NCI-H2196 treated with DMSO at 0.1 percent for 48 hours (cell line): ENCODE results near the gene CCDC102A.
"Not testable (repeated sequence)": the region's sequence is repeated elsewhere in the genome, so short reads cannot be mapped to it uniquely, and the experiment has no call there.

Experiments used
- DNase-seq: peaks from one replicate; lab custom pipeline; 2025; ENCODE audit not compliant: unreplicated experiment; lab: John Stamatoyannopoulos, UW

The CCDC102A gene

DNA sequence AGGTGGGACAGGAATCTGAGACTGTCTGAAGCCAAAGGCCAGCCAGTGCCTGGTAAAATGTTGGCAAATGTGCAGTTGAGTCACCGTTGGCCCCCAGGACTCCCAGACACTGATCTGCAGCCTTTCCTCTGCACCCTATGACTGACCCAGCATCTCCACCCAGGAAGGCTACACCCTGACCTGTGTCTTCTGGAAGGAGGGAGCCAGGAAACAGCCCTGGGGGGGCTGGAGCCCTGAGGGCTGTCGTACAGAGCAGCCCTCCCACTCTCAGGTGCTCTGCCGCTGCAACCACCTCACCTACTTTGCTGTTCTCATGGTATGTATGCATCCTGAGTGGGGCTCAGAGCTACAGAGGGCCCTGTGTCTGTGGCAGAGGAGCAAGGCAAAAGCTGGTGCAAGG lies 30.1 kb upstream of the CCDC102A start:
- no peak for DNase-seq

DNA sequence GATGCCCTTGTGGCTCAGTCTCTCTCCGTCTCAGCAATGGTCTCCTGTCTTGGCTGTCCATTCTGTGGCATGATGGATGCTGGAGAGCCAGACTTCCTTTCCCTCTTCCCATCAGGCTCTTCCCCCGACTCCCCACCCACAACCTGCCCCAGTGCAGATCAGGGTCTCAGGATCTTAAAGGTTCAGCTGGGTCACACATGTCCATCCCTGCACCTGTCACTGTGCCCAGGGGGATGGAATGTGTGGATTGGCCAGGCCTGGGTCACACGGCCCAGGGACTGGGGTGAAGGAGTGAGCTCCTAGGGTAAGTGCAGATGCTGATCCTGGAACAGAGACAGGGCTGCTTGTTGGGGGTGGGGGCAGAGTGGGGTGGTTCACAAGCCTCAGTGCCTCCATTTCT lies 29.1 kb upstream of the CCDC102A start:
- DNase-seq, result no peak

DNA sequence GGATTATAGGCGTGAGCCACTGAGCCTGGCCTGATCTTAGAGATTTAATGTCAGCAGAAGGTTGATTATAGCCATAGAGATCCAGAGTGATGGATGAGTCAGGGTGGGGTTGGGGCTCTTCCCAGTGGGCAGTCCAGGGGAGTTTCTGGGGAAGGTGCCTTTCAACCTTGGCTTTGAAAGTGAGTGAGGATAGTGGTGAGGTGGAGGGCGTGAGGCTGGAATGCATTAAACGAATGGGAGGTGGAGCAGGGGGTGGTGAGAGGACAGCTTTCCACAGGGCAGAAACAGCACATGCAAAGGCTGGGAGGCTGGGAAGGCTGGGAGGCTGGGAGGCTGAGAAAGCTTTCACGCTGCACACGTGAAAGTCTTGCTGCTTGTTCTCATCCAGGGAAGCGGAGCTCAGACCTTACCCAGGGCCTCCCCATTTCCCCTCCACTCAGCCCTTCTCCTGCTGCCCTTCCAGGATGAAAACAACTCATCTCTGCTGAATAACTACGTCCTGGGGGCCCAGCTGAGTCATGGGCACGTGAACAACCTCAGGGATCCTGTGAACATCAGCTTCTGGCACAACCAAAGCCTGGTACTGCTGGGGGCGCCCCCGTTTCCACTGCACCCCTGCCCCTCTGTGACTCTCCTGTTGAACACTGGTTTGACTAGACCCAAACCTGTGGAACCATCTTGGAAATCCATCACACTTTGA lies 28.4 kb upstream of the CCDC102A start:
- no peak for DNase-seq

DNA sequence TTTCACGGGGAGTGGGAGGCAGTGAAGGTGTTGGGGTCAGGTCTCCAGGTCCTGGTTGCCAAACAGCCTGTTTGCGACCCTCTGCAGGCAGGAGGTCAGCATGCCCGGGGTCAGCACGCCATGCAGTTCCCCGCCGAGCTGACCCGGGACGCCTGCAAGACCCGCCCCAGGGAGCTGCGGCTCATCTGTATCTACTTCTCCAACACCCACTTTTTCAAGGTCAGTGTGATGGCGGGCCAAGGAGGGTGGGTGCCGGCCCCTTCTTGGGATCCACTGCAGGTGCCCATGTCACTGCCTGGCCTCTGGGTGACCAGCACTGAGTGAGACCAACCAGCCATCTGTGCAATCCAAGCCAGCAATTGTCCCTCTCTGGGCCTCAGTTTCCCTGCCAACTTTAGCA lies 27.4 kb upstream of the CCDC102A start:
- DNase-seq, result no peak

DNA sequence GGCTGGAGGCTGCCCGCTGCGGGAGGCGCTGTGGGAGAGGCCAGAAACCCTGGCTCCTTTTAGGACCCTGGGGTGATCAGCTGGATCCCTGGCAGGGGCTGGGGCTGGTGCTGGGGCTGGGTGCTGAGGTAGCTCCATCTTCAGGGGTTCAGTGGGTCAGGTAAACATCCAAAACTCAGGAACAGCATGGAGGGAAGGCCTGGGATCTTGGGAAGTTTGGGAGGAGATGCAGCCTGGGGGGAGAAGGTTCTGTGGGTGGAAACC lies 27.0 kb upstream of the CCDC102A start:
- DNase-seq, result no peak

DNA sequence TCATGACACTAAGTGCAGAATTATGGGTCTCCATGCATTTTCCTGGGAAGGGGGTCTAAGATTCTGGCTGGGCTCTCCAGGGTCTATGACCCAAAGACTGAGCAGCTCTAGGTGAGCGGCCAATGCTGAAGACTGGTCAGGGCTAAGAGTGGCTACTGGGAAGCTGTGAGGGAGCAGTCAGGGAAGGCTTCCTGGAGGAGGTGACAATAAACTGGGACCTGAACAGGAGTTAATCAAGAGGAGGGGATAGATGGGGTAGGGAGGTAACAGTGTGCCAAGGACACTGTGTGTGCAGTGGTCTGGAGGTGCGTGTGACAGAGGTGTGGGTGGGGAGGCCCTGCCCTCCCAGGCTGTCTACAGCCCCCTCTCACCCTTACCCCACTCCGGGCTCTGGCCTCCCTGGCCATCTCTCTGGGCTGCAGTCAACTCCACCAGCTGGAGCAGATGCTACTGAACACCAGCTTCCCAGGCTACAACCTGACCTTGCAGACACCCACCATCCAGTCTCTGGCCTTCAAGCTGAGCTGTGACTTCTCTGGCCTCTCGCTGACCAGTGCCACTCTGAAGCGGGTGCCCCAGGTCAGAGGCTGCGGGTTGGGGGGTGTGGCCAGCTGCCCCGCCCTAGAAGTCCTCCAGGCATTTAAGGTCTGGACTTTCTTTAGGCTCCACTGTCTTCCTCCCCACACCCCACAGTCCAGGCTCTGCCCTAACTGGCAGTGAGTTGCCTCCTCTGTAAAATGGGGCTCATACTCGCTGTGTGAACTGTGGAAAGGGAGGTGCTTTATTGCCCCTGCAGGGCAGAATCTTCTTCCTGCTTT lies 26.5 kb upstream of the CCDC102A start:
- DNase-seq, result no peak

DNA sequence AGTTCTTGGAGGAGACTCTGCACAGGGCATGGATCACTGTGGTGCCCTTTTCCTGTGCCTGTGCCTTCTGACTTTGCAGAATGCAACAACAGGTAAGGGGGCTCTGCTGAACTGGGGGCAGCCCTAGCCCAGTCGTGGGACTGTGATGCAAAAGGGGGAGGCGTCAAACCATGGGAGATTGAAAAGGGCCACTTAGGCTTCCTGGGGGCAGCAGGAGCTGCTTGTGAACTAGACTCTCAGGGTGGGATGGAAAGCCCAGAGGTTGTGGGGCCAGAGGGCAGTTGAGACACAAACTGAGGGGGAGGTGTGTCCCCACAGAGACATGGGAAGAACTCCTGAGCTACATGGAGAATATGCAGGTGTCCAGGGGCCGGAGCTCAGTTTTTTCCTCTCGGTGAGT lies 25.7 kb upstream of the CCDC102A start:
- DNase-seq, result no peak

DNA sequence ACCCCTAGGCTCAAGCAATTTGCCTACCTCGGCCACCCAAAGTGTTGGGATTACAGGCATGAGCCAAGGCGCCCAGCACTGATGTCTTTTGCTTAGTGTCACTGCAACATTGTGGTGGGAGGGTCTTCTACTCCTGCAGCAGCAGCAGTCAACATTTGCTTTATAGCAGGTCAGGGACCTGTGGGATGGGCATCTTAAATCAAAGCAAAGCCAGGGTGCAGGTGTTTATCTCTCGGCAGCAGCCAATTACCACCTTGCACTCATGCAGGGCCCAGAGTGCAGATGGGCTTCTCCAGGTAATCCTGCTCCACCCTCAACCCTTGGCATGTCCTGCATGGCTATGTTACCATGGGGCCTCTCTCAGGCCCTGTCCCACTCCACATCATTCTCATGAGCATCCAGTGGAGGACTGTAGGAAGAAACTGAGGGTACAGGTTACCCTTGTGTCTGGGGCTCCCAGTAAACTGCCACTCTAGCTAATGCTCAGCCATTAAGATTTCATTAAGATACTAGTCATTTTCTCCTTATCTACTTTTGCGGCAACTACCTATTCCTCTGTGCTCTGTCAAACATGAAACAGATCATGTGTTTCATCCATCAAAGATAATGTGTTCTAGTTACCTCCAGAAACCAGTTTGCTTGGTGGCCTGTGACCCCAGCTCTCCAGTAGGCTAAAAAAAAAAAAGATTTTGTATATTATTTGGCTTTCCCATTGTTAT lies 22.9 kb upstream of the CCDC102A start:
- DNase-seq, result no peak

DNA sequence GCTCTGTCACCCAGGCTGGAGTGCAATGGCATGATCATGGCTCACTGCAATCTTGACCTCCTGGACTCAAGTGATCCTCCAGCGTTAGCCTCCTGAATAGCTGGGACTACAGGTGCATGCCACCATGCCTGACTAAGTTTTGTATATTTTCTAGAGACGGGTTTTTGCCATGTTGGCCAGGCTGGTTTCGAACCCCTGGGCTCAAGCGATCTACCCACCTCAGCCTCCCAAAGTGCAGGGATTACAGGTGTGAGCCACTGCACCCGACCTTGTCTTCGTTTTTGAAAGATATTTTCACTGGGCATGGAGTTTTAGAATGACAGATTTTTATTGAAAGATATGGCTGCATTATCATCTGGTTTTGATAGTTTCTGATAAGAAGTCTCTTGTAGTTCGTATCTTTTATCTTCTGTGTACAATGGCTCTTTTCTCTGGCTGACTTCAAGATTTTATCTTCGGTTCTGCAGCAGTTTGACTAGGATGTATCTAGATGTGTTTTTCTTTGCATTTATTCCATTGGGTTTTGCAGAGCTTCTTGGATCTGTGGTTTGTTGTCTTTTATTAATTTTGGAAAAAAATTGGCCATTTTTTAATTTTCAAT lies 20.7 kb upstream of the CCDC102A start:
- DNase-seq, result no peak

DNA sequence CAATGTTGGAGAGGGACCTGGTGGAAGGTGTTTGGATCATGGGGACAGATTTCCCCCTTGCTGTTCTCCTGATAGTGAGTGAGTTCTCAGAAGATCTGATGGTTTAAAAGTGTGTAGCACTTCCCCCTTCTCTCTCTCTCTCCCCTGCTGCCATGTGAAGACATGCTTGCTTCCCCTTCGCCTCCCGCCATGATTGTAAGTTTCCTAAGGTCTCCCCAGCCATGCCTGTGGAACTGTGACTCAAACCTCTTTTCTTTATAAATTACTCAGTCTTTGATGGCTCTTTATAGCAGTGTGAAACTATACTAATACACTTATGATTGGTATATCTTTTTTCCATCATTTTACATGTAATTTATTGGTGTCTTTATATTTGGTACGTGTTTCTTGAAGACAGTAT lies 19.5 kb upstream of the CCDC102A start:
- DNase-seq, result no peak

DNA sequence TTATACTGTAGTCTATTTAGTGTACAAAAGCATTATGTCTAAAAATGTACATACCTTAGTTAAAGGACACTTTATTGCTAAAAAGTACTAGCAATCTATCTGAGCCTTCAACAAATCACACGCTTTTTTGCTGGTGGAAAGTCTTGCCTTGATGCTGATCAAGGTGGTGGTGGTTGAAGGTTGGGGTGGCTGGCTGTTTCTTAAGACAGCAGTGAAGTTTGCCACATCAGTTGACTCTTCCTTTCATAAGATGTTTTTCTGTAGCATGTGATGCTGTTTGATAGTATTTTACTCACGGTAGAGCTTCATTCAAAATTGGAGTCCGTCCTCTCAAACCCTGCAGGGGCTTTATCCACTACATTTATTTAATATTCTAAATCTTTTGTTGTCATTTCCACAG lies 14.7 kb upstream of the CCDC102A start:
- no peak for DNase-seq

DNA sequence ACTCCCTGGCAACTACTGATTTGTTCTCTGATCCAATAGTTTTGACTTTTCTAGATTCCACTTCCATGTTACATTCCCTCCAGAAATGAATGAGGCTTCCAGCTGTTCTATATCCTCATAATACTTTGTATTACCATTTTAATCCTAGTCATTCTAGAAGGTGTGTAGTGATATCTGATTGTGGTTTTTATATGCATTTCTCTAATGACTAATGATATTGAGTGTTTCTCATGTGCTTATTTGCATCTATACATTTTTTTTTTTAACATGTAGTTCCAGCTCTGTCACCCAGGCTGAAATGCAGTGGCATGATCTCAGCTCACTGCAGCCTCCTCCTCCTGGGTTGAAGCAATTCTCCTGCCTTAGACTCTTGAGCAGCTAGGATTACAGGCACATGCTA lies 13.4 kb upstream of the CCDC102A start:
- DNase-seq, result no peak

DNA sequence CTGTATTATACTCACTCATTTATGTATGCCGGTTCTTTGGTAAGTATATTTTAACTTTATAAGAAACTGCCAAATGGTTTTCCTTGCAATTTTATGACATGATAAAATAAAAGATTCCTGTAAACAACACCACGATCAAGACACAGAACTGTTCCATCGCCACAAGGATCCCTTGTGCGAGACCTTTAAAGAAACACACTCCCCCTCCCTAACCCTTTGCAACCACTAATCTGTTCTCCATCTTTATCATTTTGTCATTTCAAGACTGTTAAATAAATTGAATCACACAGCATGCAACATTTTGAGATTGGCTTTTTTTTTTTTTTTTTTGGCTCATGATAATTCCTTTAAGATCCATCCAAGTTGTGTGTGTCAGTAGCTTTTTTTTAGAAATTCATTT lies 12.0 kb upstream of the CCDC102A start:
- no peak for DNase-seq

DNA sequence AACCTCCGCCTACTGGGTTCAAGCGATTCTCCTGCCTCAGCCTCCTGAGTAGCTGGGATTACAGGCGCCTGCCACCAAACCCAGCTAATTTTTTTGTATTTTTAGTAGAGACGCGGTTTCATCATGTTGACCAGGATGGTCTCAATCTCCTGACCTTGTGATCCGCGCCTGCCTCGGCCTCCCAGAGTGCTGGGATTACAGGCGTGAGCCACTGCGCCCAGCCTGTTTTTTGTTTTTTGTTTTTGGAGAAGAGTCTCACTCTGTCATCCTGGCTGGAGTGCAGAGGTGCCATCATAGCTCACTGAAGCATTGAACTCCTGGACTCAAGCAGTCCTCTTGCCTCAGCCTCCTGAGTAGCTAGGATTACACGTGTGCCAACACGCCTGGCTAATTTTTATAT lies 11.2 kb upstream of the CCDC102A start:
- DNase-seq, result not testable (repeated sequence)

DNA sequence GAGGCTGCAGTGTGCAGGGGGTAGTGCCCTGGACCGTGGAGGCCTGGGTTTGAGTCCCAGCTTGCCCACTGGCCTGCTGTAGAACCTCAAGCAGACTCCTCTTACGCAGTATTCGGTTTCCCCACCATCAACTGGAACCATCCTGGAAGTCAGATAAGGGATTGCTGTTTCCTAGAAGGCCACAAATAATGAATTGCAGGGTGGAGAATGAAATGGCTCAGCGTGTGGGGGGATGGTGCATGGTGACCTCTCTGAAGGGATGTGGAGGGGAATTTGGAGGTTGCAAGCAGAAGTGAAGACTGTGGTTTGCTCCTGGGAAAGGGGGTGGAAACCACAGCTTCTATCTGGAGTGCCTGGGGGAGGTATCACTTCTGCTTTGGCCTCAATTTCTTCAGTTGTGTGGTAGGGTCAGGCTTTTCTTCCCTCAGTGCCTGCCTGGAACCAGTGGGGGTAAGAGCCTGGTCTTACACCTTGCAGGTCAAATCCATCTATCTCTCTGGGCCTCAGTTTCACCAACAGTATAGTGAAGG lies 7.8 kb upstream of the CCDC102A start:
- DNase-seq, result no peak

DNA sequence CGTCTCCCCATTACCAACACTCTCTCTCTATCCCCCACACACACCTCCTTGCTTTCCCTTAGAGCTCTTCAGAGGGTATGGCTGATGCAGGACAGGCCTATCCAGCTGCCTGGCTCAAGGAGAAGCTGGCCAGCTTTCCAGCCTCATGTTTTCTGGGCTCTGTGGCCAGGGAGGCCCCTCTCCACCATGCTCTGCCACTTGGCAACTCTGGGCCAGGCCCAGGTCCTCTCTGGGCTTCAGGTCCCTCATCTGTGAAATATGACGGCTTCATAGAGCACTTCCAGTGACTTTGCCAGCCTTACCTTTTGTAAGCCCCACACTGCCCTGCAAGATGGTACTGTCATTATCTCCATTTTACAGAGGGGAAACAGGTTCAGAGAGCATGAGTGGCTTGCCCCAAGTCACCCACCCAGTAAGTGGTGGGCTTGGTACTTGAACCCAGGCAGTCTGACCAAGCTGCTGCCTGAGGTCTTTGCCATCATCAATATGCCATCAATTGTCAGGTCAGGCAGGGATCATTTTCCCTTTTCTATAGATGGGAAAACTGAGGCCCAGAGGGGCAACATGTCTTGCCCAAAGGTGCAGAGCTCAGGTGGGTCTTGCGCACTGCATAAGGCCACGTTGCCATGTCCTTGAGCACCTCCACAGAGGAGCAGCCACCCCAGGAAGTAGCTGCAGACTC lies 5.5 kb upstream of the CCDC102A start:
- DNase-seq, result no peak

DNA sequence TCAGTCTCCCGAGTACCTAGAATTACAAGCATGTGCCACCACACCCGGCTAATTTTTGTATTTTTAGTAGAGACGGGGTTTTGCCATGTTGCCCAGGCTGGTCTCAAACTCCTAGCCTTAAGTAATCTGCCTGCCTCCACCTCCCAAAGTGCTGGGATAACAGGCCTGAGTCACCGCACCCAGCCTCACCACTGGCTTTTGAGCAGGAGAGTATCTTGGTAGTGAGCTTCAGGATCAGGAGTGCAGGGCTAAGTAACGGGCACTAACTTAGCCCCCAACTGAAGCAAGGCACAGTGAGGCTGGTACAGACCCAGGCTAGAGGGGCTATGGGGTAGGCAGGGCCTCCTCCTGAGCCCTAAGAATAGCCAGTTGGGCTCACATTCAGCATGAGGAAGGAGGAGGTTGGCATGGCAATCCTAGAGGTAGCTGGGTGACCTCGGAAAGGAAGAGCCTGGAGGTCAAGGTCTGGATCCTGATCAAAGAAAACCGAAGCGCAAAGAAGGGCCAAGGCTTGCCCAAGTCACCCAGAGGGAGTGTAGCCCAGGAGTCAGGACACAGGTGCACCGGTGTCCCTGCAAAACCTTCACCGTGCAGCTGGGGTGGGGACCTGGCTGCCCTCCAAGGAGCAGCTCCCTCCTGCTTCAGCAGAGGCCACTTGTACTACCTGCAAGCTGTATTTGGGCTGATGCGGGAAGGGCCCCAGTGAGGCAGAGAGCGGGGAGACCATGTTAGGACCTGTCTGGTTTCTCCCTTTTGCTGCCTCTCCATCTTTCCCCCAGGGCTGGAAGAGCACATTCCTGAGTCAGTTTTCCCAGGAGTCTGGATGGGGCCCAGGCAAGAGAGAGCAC lies 4.8 kb upstream of the CCDC102A start:
- no peak for DNase-seq

DNA sequence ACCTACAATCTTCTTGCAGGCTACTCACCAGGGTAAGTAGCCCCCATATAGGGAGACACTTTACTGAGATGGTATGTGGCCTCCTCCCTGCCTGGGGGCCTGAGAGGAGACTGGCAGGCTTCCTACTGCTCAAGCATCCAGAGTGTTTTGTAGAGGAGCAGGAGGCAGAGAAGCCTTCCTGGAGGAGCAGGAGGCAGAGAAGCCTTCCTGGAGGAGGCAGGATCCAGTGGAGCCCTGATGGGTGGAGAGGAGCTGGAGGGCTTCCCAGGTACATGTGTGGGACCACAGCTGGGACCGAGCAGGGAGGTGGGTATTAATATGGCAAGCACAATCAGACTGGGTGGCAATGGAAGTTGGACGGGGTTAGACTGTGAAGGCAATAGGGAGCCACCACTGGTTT lies 4.0 kb upstream of the CCDC102A start:
- DNase-seq, result no peak

DNA sequence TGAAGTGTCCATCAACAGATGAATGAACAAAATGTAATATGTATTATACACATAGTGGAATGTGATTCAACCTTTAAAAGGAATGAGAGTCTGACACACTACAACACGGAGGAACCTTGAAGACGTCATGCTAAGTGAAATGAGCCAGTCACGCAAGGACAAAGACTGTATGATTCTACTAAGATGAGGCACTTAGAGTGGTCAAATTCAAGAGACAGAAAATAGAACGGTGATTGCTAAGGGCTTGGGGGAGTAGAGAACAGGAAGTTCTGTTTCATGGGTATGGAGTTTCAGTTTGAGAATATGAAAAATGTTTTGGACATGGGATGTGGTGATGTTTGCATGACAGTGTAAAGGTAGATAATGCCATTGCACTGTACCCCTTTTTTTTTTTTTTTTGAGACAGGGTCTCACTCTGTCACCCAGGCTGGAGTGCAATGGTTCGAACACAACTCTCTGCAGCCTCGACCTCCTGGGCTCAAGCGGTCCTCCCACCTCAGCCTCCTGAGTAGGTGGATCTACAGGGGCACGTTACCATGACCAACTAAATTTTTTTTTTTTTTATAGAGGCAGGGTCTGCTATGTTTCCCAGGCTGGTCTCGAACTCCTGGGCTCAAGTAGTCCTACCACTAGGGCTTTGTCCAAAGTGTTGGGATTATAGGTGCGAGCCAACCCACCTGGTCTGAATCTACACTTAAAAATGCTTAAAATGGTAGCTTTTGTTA lies 2.9 kb upstream of the CCDC102A start:
- no peak for DNase-seq
